Vagina (tissue), 2 donors: ENCODE data around the gene SUGCT.

Source experiments
- CTCF ChIP-seq, 3 experiments: fragments of 450-650 bp in 2 of 3; fragments of 200-600 bp in 1 of 3; sonication (generic) in 1 of 3; IDR thresholded peaks; one replicate each; pipeline ENCODE4 v1.5.1; 2017 to 2019; ENCODE audit warnings: antibody characterized with exemption in 3 of 3, mild to moderate bottlenecking in 2 of 3, moderate library complexity in 2 of 3
- POLR2A ChIP-seq, 2 donors: fragments of 450-650 bp; IDR thresholded peaks; one replicate each; pipeline ENCODE4 v1.6.1; 2017; ENCODE audit warnings: antibody characterized with exemption in 2 of 2, mild to moderate bottlenecking in 2 of 2, moderate library complexity in 2 of 2
- POLR2AphosphoS5 ChIP-seq, 2 donors: sonication (generic); formaldehyde crosslinking; IDR thresholded peaks; one replicate each; pipeline ENCODE4 v1.9.0; 2017; ENCODE audit warnings: antibody characterized with exemption in 2 of 2, mild to moderate bottlenecking in 2 of 2, low read depth in 1 of 2; ENCODE audit not compliant: insufficient read depth in 1 of 2

GRCh38 chr7:40148671-40149070, 13.9 kb downstream of the SUGCT start:
- TF ChIP-seq CTCF (IDR thresholded peaks at IDR 0.05) (no peak), POLR2AphosphoS5 (IDR thresholded peaks at IDR 0.05; ENCODE audit: insufficient read depth in 1 of 2, low read depth in 1 of 2) (no peak), POLR2A (IDR thresholded peaks at IDR 0.05) (no peak)
